Measurements from ENCODE around the gene KIAA1328. TPM values are rescaled to one million over a fixed set of nuclear protein-coding genes. Genes with fewer than 3 reads are reported as not detected.
"Not testable (repeated sequence)": the region's sequence is repeated elsewhere in the genome, so short reads cannot be mapped to it uniquely, and the experiment has no call there.

KIAA1328 gene
- total RNA-seq, 1 donor from 2014 or later = 8.4 TPM

GRCh38 chr18:36862182-36862581 lies 33.3 kb downstream of the KIAA1328 start:
- Histone ChIP-seq H3K36me3 (no peaks in the 10 kb centered on the region), H3K4me1 (no peaks in the 10 kb centered on the region), H3K27me3 (no peaks in the 10 kb centered on the region), H3K9me3 (no peaks in the 10 kb centered on the region), H3K4me3 (no peak overlapping the region), H3K27ac (no peak overlapping the region)
- no peak for DNase-seq (ENCODE audit: low spot score in 2 of 2)
- no peak for TF ChIP-seq CTCF (IDR thresholded peaks at IDR 0.05)
- intact Hi-C loops (cut with DNase I) = no loop called here

GRCh38 chr18:36867056-36867455 lies 38.1 kb downstream of the KIAA1328 start:
- Histone ChIP-seq H3K27me3 (no peaks in the 10 kb centered on the region), H3K4me3 (no peak overlapping the region), H3K36me3 (peaks cover 0 to 3% of the 10 kb centered on the region in 2 donors), H3K27ac (no peak overlapping the region), H3K4me1 (no peaks in the 10 kb centered on the region), H3K9me3 (no peaks in the 10 kb centered on the region)
- TF ChIP-seq CTCF (IDR thresholded peaks at IDR 0.05) = no peak
- intact Hi-C loops (cut with DNase I) = no loop called here
- DNase-seq (ENCODE audit: low spot score in 2 of 2) = no peak

- H3K27me3 ChIP-seq = no peaks in the 10 kb centered on the region
- no peak overlapping the region for H3K27ac ChIP-seq
- no peak for TF ChIP-seq CTCF (IDR thresholded peaks at IDR 0.05)
- H3K36me3 ChIP-seq = peaks cover 0 to 9% of the 10 kb centered on the region in 2 donors
- peaks cover 0 to 12% of the 10 kb centered on the region in 2 donors for H3K9me3 ChIP-seq
- intact Hi-C loops (cut with DNase I) = no loop called here
- no peak overlapping the region for H3K4me3 ChIP-seq
- DNase-seq (ENCODE audit: low spot score in 2 of 2) = no peak
- no peaks in the 10 kb centered on the region for H3K4me1 ChIP-seq
These were observed 42.9 kb downstream of the KIAA1328 start for GRCh38 chr18:36871801-36872200.

- no peak for TF ChIP-seq CTCF (IDR thresholded peaks at IDR 0.05)
- H3K4me3 ChIP-seq = no peak overlapping the region
- intact Hi-C loops (cut with DNase I) = no loop called here
- H3K9me3 ChIP-seq = peaks cover 0 to 12% of the 10 kb centered on the region in 2 donors
- H3K36me3 ChIP-seq = peaks cover 0 to 9% of the 10 kb centered on the region in 2 donors
- DNase-seq (ENCODE audit: low spot score in 2 of 2) = no peak
- H3K4me1 ChIP-seq = no peaks in the 10 kb centered on the region
- H3K27me3 ChIP-seq = no peaks in the 10 kb centered on the region
- no peak overlapping the region for H3K27ac ChIP-seq
These were observed 43.4 kb downstream of the KIAA1328 start for GRCh38 chr18:36872329-36872728.

GRCh38 chr18:36873826-36874225 lies 44.9 kb downstream of the KIAA1328 start:
- intact Hi-C loops (cut with DNase I); H3K27ac ChIP-seq: not testable (repeated sequence)

GRCh38 chr18:36879796-36880195 lies 50.9 kb downstream of the KIAA1328 start:
- H3K27me3 ChIP-seq; H3K4me1 ChIP-seq; H3K27ac ChIP-seq; intact Hi-C loops (cut with DNase I); H3K4me3 ChIP-seq; H3K9me3 ChIP-seq; DNase-seq (ENCODE audit: low spot score in 2 of 2): not testable (repeated sequence)
- peaks cover 4 to 13% of the 10 kb centered on the region in 2 donors for H3K36me3 ChIP-seq

More at GRCh38 chr18:36873826-36874225, 44.9 kb downstream of the KIAA1328 start:
- not testable (repeated sequence) for H3K4me3 ChIP-seq; H3K27me3 ChIP-seq; H3K4me1 ChIP-seq; DNase-seq (ENCODE audit: low spot score in 2 of 2); H3K36me3 ChIP-seq
- H3K9me3 ChIP-seq = peaks cover 0 to 12% of the 10 kb centered on the region in 2 donors

- H3K9me3 ChIP-seq = no peaks in the 10 kb centered on the region
- intact Hi-C loops (cut with DNase I) = loop anchor here (5.0 kb wide), 1 partner anchor 59 kb away; the partner anchor contains the start of genes KIAA1328 and TPGS2
- H3K36me3 ChIP-seq = no peaks in the 10 kb centered on the region
- H3K4me3 ChIP-seq = no peak overlapping the region
- H3K4me1 ChIP-seq = peaks cover 0 to 24% of the 10 kb centered on the region in 2 donors
- no peak overlapping the region for H3K27ac ChIP-seq
- no peak for TF ChIP-seq CTCF (IDR thresholded peaks at IDR 0.05)
- H3K27me3 ChIP-seq = no peaks in the 10 kb centered on the region
- DNase-seq (ENCODE audit: low spot score in 2 of 2) = no peak
These were observed 57.1 kb downstream of the KIAA1328 start for GRCh38 chr18:36885981-36886380.

Data from ascending aorta (tissue), 2 donors.